HG03066 (cell line): ENCODE data around the gene SLC2A14.
"Not testable (repeated sequence)": the region's sequence is repeated elsewhere in the genome, so short reads cannot be mapped to it uniquely, and the experiment has no call there.

Experiments used
- ATAC-seq: cut with Tn5 transposase; IDR thresholded peaks from one replicate; pipeline ENCODE4 v1.9.1; 2021; ENCODE audit warnings: low read depth; ENCODE audit not compliant: unreplicated experiment

Gene SLC2A14

GRCh38 chr12:7835766-7836165 is 36.9 kb downstream of the SLC2A14 start:
- no peak for ATAC-seq

- no peak for ATAC-seq
These were observed 37.6 kb downstream of the SLC2A14 start for GRCh38 chr12:7835116-7835515.

GRCh38 chr12:7834701-7835100 is 38.0 kb downstream of the SLC2A14 start:
- ATAC-seq = no peak

- no peak for ATAC-seq
These were observed 38.9 kb downstream of the SLC2A14 start for GRCh38 chr12:7833831-7834230.

GRCh38 chr12:7833201-7833600 is 39.5 kb downstream of the SLC2A14 start:
- ATAC-seq = not testable (repeated sequence)

- ATAC-seq = no peak
These were observed 40.5 kb downstream of the SLC2A14 start for GRCh38 chr12:7832059-7832696.

- ATAC-seq = not testable (repeated sequence)
These were observed 43.0 kb downstream of the SLC2A14 start for GRCh38 chr12:7829737-7830136.

- ATAC-seq = not testable (repeated sequence)
These were observed 47.0 kb downstream of the SLC2A14 start for GRCh38 chr12:7825754-7826153.

GRCh38 chr12:7806863-7807487 is 65.7 kb downstream of the SLC2A14 start:
- ATAC-seq = no peak

GRCh38 chr12:7806319-7806718 is 66.4 kb downstream of the SLC2A14 start:
- ATAC-seq = not testable (repeated sequence)

GRCh38 chr12:7801460-7801859 is 71.3 kb downstream of the SLC2A14 start:
- no peak for ATAC-seq

- not testable (repeated sequence) for ATAC-seq
These were observed 73.9 kb downstream of the SLC2A14 start for GRCh38 chr12:7798750-7799308.

- no peak for ATAC-seq
These were observed 74.9 kb downstream of the SLC2A14 start for GRCh38 chr12:7797698-7798398.

- not testable (repeated sequence) for ATAC-seq
These were observed 75.4 kb downstream of the SLC2A14 start for GRCh38 chr12:7797269-7797668.

- ATAC-seq = no peak
These were observed 79.5 kb downstream of the SLC2A14 start for GRCh38 chr12:7793211-7793610.

- not testable (repeated sequence) for ATAC-seq
These were observed 83.7 kb downstream of the SLC2A14 start, which contains the start of gene NANOG for GRCh38 chr12:7788884-7789528. Gene NANOG, plus strand, starts transcription at chr12:7789402. Its CDS starts 213 bp downstream, at chr12:7789615.

- no peak for ATAC-seq
These were observed 84.4 kb downstream of the SLC2A14 start for GRCh38 chr12:7788294-7788660.

- ATAC-seq = no peak
These were observed 85.0 kb downstream of the SLC2A14 start for GRCh38 chr12:7787574-7788293.

- no peak for ATAC-seq
These were observed 88.0 kb downstream of the SLC2A14 start for GRCh38 chr12:7784701-7785100.

GRCh38 chr12:7783433-7783832 is 89.3 kb downstream of the SLC2A14 start:
- not testable (repeated sequence) for ATAC-seq
